ENCODE data around the gene MAN2B1.
"Not testable (repeated sequence)": the region's sequence is repeated elsewhere in the genome, so short reads cannot be mapped to it uniquely, and the experiment has no call there.

MAN2B1 gene

GRCh38 chr19:12623361-12624031 is 43.0 kb downstream of the MAN2B1 start:
- no peak for DNase-seq (ENCODE audit: low read depth in 2 of 3, low spot score in 2 of 3)

- DNase-seq (ENCODE audit: low read depth in 2 of 3, low spot score in 2 of 3) = not testable (repeated sequence)
Observed at GRCh38 chr19:12621253-12622024, 45.1 kb downstream of the MAN2B1 start.

- no peak for DNase-seq (ENCODE audit: low read depth in 2 of 3, low spot score in 2 of 3)
Observed at GRCh38 chr19:12617646-12618045, 48.9 kb downstream of the MAN2B1 start.

- no peak for DNase-seq (ENCODE audit: low read depth in 2 of 3, low spot score in 2 of 3)
Observed at GRCh38 chr19:12611361-12611699, 55.2 kb downstream of the MAN2B1 start.

DNA sequence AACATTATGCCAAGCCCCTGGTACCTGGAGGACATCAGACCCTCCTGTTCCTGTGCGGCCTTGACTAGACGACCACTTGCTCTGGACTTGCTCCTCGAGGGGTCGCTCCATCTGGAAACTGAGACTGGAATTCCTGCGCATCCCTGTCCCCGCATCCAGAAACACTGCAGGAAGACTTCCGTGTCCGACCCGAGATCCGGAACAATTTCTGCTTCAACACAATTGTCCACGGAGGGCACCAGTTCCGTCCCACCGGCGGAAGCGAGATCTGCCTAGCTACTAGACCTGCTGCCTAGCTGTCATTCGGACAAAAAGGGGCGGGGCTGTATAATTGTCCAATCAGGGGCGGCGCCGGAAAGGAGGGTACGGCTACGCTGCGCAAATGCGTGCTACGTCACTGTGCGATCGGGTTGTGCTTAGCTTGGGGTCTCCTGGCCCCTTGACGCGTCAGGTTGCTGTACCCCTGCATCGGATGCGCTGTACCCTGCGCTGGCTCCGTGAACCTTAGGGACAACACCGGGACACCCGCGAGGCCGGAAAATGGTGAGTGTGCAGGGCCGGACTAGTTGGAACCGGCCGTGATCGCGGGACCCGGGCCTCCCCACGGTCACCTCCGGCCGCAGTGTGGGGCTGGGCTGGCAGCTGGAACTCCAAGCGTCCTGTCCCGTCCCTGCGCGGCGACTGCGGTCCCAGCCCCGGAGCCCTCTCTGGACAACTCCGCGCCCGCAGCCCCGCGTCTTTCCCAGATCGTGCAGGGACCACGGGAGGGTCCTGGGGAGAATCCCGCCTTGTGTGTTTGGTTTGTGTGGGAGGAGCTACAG is 55.8 kb downstream of the MAN2B1 start, which contains the start of the genes ZNF490 and ZNF791:
TSS of gene ZNF490 (minus strand) at position 274 of the 821 bp plus-strand sequence. CDS start at position 141, 133 bp downstream.
TSS of gene ZNF791 (plus strand) at position 381 of the 821 bp plus-strand sequence. CDS start at position 541, 160 bp downstream.
- DNase-seq (ENCODE audit: low read depth in 2 of 3, low spot score in 2 of 3) = peak; percentile 74 to 97 (median 89)

DNA sequence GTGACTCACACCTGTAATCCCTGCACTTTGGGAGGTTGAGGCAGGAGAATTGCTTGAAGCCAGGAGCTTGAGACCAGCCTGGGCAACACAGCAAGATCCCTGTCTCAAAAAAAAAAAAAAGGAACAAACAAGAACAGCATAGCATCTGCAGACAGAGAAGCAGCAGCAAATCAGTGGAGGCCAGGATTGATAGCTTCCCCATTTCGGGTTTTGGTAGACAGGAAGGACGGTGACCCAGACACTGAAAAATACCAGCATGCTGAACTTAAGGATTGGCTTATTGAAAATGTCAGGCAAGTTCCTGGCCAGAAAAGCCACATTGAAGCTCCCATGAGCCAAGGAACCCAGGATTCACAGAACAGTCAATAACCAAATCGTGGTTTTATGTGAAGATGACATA is 58.9 kb downstream of the MAN2B1 start:
- no peak for DNase-seq (ENCODE audit: low read depth in 2 of 3, low spot score in 2 of 3)

GRCh38 chr19:12606796-12607195 is 59.7 kb downstream of the MAN2B1 start:
- no peak for DNase-seq (ENCODE audit: low read depth in 2 of 3, low spot score in 2 of 3)

DNA sequence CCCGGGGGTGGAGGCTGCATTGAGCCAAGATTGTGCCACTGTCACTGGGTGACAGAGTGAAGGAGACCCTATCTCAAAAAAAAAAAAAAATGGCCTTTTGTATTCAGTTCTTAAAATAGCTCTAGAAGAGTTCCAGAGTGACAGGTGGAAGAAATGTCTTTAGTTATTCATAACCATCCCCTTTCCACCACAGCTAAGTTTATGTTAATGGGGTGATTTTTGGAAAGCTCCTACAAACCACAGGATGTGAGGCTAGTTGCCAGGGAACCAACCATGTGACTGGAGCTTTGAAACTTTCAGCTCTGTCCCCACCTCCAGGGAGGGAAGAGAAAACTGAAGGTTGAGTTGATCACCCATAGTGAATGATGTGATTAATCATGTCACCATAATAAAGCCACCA is 62.8 kb downstream of the MAN2B1 start:
- DNase-seq (ENCODE audit: low read depth in 2 of 3, low spot score in 2 of 3) = no peak

- DNase-seq (ENCODE audit: low read depth in 2 of 3, low spot score in 2 of 3) = no peak
Observed at GRCh38 chr19:12597594-12597993, 68.9 kb downstream of the MAN2B1 start.

DNA sequence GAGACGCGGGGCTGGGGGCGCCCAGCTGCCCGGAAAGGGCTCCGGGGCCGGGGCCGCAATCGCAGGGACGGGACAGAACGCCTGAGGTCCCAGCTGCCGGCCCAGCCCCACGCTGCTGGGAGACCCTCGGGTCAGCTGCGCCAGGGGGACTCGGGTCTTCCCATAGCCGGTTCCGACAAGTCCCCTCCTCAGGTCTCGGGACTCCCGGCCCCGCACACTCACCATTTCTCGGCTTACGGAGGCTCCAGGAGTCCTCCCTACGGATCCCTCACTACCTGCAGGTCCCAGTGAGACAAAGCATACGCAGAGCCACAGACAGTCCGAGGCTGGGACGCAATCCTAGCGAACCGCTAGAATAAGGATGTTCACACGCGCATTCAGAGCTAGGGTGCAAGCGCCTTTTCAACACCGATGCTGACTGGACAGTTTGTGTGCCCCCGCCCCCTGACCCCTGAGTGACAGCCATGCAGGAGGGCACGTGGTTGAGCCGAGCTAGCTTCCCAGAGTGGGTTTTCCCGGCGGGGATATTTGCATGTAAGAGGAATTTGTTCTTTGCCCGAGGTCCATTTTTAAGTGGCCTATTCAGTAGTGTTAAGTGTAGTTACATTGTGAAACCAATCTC is 69.5 kb downstream of the MAN2B1 start:
- no peak for DNase-seq (ENCODE audit: low read depth in 2 of 3, low spot score in 2 of 3)

Measured in activated CD8-positive, alpha-beta memory T cell treated with anti-CD3 and anti-CD28 coated beads for 48 hours (primary cell).